GM23248 (cell line): Measurements from ENCODE around the gene CEP131. TPM values are rescaled to one million over a fixed set of nuclear protein-coding genes. Genes with fewer than 3 reads are reported as not detected.

Experiments
- DNase-seq: peaks from one replicate; pipeline ENCODE4 v3.0.0-alpha.2; 2015
- H2AFZ ChIP-seq: fragments of 200-600 bp; sonication (generic); 2 replicates; pipeline ENCODE4 v1.6.1; 2016; ENCODE audit warnings: antibody characterized with exemption
- H3F3A ChIP-seq: fragments of 200-600 bp; sonication (generic); 2 replicates; pipeline ENCODE4 v1.6.1; 2016; ENCODE audit warnings: mild to moderate bottlenecking, antibody characterized with exemption, mixed run types; ENCODE audit not compliant: insufficient read depth
- H3K27ac ChIP-seq: fragments of 200-600 bp; sonication (generic); 2 replicates; pipeline ENCODE4 v1.5.1; 2016; ENCODE audit warnings: mild to moderate bottlenecking
- H3K27me3 ChIP-seq: fragments of 200-600 bp; sonication (generic); replicated peaks from 2 replicates; pipeline ENCODE4 v1.6.1; 2016; ENCODE audit warnings: mild to moderate bottlenecking; ENCODE audit not compliant: insufficient read depth
- H3K36me3 ChIP-seq: fragments of 200-600 bp; sonication (generic); 2 replicates; pipeline ENCODE4 v1.6.1; 2016; ENCODE audit warnings: low read depth, mild to moderate bottlenecking
- H3K4me1 ChIP-seq: fragments of 200-600 bp; sonication (generic); 2 replicates; pipeline ENCODE4 v1.6.1; 2016; ENCODE audit warnings: mild to moderate bottlenecking; ENCODE audit not compliant: insufficient read depth
- H3K4me2 ChIP-seq: fragments of 200-600 bp; sonication (generic); one replicate; pipeline ENCODE4 v1.6.1; 2016; ENCODE audit warnings: mild to moderate bottlenecking; ENCODE audit not compliant: unreplicated experiment
- H3K4me3 ChIP-seq: fragments of 200-600 bp; sonication (generic); 2 replicates; pipeline ENCODE4 v1.5.1; 2016; ENCODE audit warnings: mild to moderate bottlenecking
- H3K79me2 ChIP-seq: fragments of 200-600 bp; sonication (generic); 2 replicates; pipeline ENCODE4 v1.6.1; 2016; ENCODE audit warnings: mild to moderate bottlenecking; ENCODE audit not compliant: insufficient read depth
- H3K9ac ChIP-seq: fragments of 200-600 bp; sonication (generic); 2 replicates; pipeline ENCODE4 v1.6.1; 2016; ENCODE audit warnings: mild to moderate bottlenecking
- H3K9me2 ChIP-seq: fragments of 200-600 bp; sonication (generic); 2 replicates; pipeline ENCODE4 v1.6.1; 2016; ENCODE audit warnings: mixed run types, mild to moderate bottlenecking, moderate library complexity; ENCODE audit not compliant: insufficient read depth
- H3K9me3 ChIP-seq: fragments of 200-600 bp; sonication (generic); one replicate; pipeline ENCODE4 v1.6.1; 2017; ENCODE audit warnings: low read depth
- H4K20me1 ChIP-seq: fragments of 200-600 bp; sonication (generic); 2 replicates; pipeline ENCODE4 v1.6.0; 2016; ENCODE audit not compliant: insufficient read depth
- EZH2 ChIP-seq: fragments of 200-600 bp; sonication (generic); IDR thresholded peaks from 2 replicates; pipeline ENCODE4 v1.6.1; 2018; ENCODE audit warnings: antibody characterized with exemption, mild to moderate bottlenecking; ENCODE audit not compliant: insufficient read depth, poor library complexity, severe bottlenecking
- EZH2phosphoT487 ChIP-seq: fragments of 200-600 bp; sonication (generic); IDR thresholded peaks from 2 replicates; pipeline ENCODE4 v1.6.1; 2018; ENCODE audit warnings: antibody characterized with exemption, moderate library complexity, mild to moderate bottlenecking, low read depth; ENCODE audit not compliant: insufficient read depth
- WGBS, 2 experiments: methylation state at CpG; one replicate each; pipeline ENCODE4 v1.1.6; 2015 to 2017; ENCODE audit warnings: low lambda C conversion rate in 2 of 2, low coverage in 1 of 2; ENCODE audit errors: missing lambda C conversion rate in 2 of 2; 5-methylcytosine and 5-hydroxymethylcytosine counted together
- in situ Hi-C: fragments of 300-500 bp; cut with MboI; formaldehyde crosslinking; loops from 2 replicates; pipeline ENCODE4 v1.15.0; 2020
- polyA plus RNA-seq: library from polyadenylated mRNA; unstranded; fragments of >200 nt; fragmentation: Nextera tagmentation; extraction: Ambion mirVana; gene quantifications from 2 replicates; pipeline ENCODE4 v1.2.1, GENCODE V29; 2016
- total RNA-seq: library from RNA; depleted of rRNA; stranded (reverse); fragments of >200 nt; shearing (Covaris generic); gene quantifications from 2 replicates; pipeline ENCODE4 v1.2.3, GENCODE V29; 2014

CEP131 gene
- total and polyA plus RNA-seq, 2 experiments from 2014 or later = 5.6 to 8.0 TPM

GRCh38 chr17:81219476-81220180, 3.1 kb downstream of the CEP131 start:
- Histone ChIP-seq H3K79me2 (peaks cover 6% of the 10 kb centered on the region; the same call in 1 of the 2 replicates), H2AFZ (no peak overlapping the region), H3K9me2 (no peaks in the 10 kb centered on the region), H3K4me1 (no peaks in the 10 kb centered on the region), H4K20me1 (no peaks in the 10 kb centered on the region), H3K9ac (no peak overlapping the region), H3K36me3 (no peaks in the 10 kb centered on the region), H3K27me3 (no peaks in the 10 kb centered on the region), H3K4me2 (no peak overlapping the region), H3K9me3 (no peaks in the 10 kb centered on the region), H3K27ac (no peak overlapping the region), H3K4me3 (no peak overlapping the region), H3F3A (no peaks in the 10 kb centered on the region)
- TF ChIP-seq EZH2phosphoT487 = no peak
- TF ChIP-seq EZH2 = no peak
- DNase-seq = no peak
- in situ Hi-C loops = no loop called here
- WGBS, 2 experiments = 93 to 94% methylated on average over 18 to 24 of the region's 24 CpGs

DNA sequence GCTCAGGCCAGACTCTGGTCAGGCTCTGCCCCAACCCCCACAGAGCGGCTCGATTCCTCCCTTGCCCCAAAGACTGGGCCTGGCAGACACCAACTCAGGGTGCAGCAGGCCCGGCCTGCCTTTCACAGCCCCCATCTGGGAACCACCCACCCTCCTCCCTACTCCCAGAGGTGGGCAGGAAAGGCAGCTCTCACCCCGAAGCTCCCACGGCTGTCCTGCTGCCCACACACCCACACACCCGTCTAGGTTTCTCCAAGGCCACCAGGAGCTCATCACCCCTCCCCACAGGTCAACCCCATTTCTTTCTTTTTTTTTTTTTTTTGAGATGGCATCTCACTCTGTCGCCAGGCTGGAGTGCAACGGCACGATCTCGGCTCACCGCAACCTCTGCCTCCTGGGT, 3.8 kb downstream of the CEP131 start:
- H3K4me2 ChIP-seq = no peak overlapping the region
- H3K4me1 ChIP-seq = no peaks in the 10 kb centered on the region
- no peak overlapping the region for H3K4me3 ChIP-seq
- H3K9ac ChIP-seq = no peak overlapping the region
- peaks cover 6% of the 10 kb centered on the region; the same call in 1 of the 2 replicates for H3K79me2 ChIP-seq
- H3K27ac ChIP-seq = no peak overlapping the region
- H3K27me3 ChIP-seq = no peaks in the 10 kb centered on the region
- H3K9me2 ChIP-seq = no peaks in the 10 kb centered on the region
- WGBS, 2 experiments = 95 to 100% methylated on average over 8 to 11 of the region's 11 CpGs
- H4K20me1 ChIP-seq = no peaks in the 10 kb centered on the region
- no peak for DNase-seq
- TF ChIP-seq EZH2phosphoT487 (no peak), EZH2 (no peak)
- no peaks in the 10 kb centered on the region for H3K9me3 ChIP-seq
- in situ Hi-C loops = no loop called here
- no peak overlapping the region for H2AFZ ChIP-seq
- no peaks in the 10 kb centered on the region for H3K36me3 ChIP-seq
- H3F3A ChIP-seq = no peaks in the 10 kb centered on the region

DNA sequence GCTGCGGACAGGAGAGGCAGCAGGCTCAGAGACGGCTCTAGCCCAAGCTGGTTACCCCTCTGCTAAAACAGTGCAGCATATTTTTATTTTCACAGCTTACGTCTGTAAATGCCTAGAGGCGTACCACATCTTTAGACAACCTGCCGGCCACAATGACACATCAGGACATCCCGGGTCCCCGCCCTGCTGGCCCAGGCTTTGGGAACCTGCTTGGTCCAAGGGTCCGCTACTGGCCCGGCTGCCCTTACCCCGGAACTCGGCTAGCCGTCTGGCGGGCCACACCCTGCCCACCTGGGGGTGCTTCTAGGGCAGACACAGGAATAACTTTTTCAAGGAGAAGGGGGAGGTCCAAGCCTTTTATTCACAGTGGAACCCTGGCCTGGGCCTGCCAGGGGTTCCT, 4.3 kb downstream of the CEP131 start:
- Histone ChIP-seq H2AFZ (no peak overlapping the region), H3K36me3 (no peaks in the 10 kb centered on the region), H3K27me3 (no peaks in the 10 kb centered on the region), H3K4me2 (no peak overlapping the region), H3K4me1 (no peaks in the 10 kb centered on the region), H3K9me2 (no peaks in the 10 kb centered on the region), H3K9me3 (no peaks in the 10 kb centered on the region), H4K20me1 (no peaks in the 10 kb centered on the region), H3K4me3 (no peak overlapping the region), H3K27ac (no peak overlapping the region), H3K79me2 (peaks cover 6% of the 10 kb centered on the region; the same call in 1 of the 2 replicates), H3K9ac (no peak overlapping the region), H3F3A (no peaks in the 10 kb centered on the region)
- DNase-seq = no peak
- WGBS, 2 experiments = 87 to 92% methylated on average over 13 of the region's 13 CpGs
- in situ Hi-C loops = no loop called here
- TF ChIP-seq EZH2phosphoT487 = no peak
- no peak for TF ChIP-seq EZH2

DNA sequence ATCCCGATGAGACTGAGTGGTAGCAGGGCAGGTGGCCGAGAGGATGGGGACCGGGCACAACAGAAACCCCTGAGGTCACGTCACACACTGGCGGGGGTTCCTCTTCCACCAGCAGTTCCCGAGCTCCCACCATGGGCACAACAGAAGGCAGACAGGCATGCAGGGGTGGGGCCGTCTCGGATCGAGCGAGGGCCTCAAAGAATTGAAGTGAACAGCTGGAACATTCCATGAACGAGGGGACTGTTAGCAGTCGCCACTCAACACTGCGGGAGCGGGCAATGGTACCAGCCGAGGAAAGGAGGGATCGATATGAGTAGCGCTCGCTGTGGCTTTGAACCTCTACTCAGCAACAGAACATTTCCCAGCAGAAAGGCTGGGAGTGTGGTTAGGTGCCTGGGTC, 5.3 kb downstream of the CEP131 start:
- Histone ChIP-seq H3K36me3 (no peaks in the 10 kb centered on the region), H3K79me2 (peaks cover 6% of the 10 kb centered on the region; the same call in 1 of the 2 replicates), H3K9ac (no peak overlapping the region), H2AFZ (no peak overlapping the region), H4K20me1 (no peaks in the 10 kb centered on the region), H3K27me3 (no peaks in the 10 kb centered on the region), H3F3A (no peaks in the 10 kb centered on the region), H3K27ac (no peak overlapping the region), H3K4me3 (no peak overlapping the region), H3K4me2 (no peak overlapping the region), H3K4me1 (no peaks in the 10 kb centered on the region), H3K9me3 (no peaks in the 10 kb centered on the region), H3K9me2 (no peaks in the 10 kb centered on the region)
- no peak for TF ChIP-seq EZH2
- no peak for TF ChIP-seq EZH2phosphoT487
- in situ Hi-C loops = no loop called here
- 96% methylated on average over 13 to 18 of the region's 18 CpGs for WGBS, 2 experiments
- DNase-seq = no peak

- no peaks in the 10 kb centered on the region for H3K36me3 ChIP-seq
- no peak overlapping the region for H3K4me2 ChIP-seq
- no peaks in the 10 kb centered on the region for H3K79me2 ChIP-seq
- H3K9ac ChIP-seq = no peak overlapping the region
- H3K9me2 ChIP-seq = no peaks in the 10 kb centered on the region
- no peak overlapping the region for H3K27ac ChIP-seq
- DNase-seq = no peak
- in situ Hi-C loops = no loop called here
- no peaks in the 10 kb centered on the region for H4K20me1 ChIP-seq
- TF ChIP-seq EZH2 = no peak
- no peaks in the 10 kb centered on the region for H3F3A ChIP-seq
- H3K4me1 ChIP-seq = no peaks in the 10 kb centered on the region
- no peaks in the 10 kb centered on the region for H3K9me3 ChIP-seq
- no peak overlapping the region for H2AFZ ChIP-seq
- WGBS, 2 experiments = 92 to 97% methylated on average over 8 of the region's 8 CpGs
- H3K4me3 ChIP-seq = no peak overlapping the region
- no peaks in the 10 kb centered on the region for H3K27me3 ChIP-seq
Measured at GRCh38 chr17:81213978-81214377, 8.8 kb downstream of the CEP131 start.
